HCT116 (cell line): Measurements from ENCODE around the gene MOK. TPM values are rescaled to one million over a fixed set of nuclear protein-coding genes. Genes with fewer than 3 reads are reported as not detected.

Experiments used
- ATAC-seq: fragments of 200-7000 bp; cut with Tn5 transposase; 2 replicates; pipeline ENCODE4 v1.9.1; 2020; ENCODE audit warnings: mild to moderate bottlenecking, moderate library complexity
- BruUV-seq: library from RNA; stranded (reverse); fragments of 400-500 nt; replicated peaks from 2 replicates; lab custom pipeline; 2021; lab: Mats Ljungman, UMichigan
- CTCF ChIA-PET: fragments of 300-600 bp; sonication (Branson Sonifier 250); formaldehyde crosslinking; loops from one replicate; lab custom pipeline; 2021; ENCODE audit warnings: antibody characterized with exemption; lab: Charles Lee
- POLR2A ChIA-PET: fragments of 300-600, 350-600 bp; sonication (Branson Sonifier 250); formaldehyde crosslinking; loops from one replicate; lab custom pipeline; 2021; ENCODE audit warnings: antibody characterized with exemption; lab: Charles Lee
- RAD21 ChIA-PET, 2 experiments: fragments of 300-600 bp; sonication (Branson Sonifier 250); formaldehyde crosslinking; loops; one replicate each; lab custom pipeline; 2023; ENCODE audit warnings: low total read pairs in 2 of 2; ENCODE audit not compliant: uncharacterized antibody in 2 of 2, unreplicated experiment in 2 of 2, low non-redundant PET in 1 of 2; lab: Charles Lee
- DNase-seq: peaks from one replicate; pipeline ENCODE4 v3.0.0-alpha.2; 2010; ENCODE audit warnings: low read depth, low spot score
- H2AFZ ChIP-seq: fragments of 200-600 bp; shearing (Covaris generic), sonication (generic); 2 replicates; pipeline ENCODE4 v1.6.1; 2017; ENCODE audit warnings: low read depth, mixed run types, mixed read lengths, antibody characterized with exemption, low read length; ENCODE audit not compliant: poor library complexity, severe bottlenecking
- H3K27ac ChIP-seq: 2 replicates; pipeline ENCODE4 v1.5.1; 2012; ENCODE audit warnings: low read depth, low read length
- H3K27me3 ChIP-seq: fragments of 200-600 bp; sonication (generic); 2 replicates; pipeline ENCODE4 v1.6.1; 2016; ENCODE audit warnings: mixed run types, low read length, mixed read lengths; ENCODE audit not compliant: insufficient read depth
- H3K36me3 ChIP-seq, 2 experiments: fragments of 200-500 bp in 1 of 2; fragments of 200-600 bp in 1 of 2; sonication (Bioruptor generic) in 1 of 2; sonication (generic) in 1 of 2; 2 replicates each; pipeline versions ENCODE4 v1.5.1 to v1.6.1; 2014 to 2016; ENCODE audit warnings: low read length in 2 of 2, inconsistent platforms in 1 of 2, mixed read lengths in 1 of 2, mixed run types in 1 of 2; ENCODE audit not compliant: insufficient read depth in 2 of 2, control insufficient read depth in 1 of 2
- H3K4me1 ChIP-seq, 2 experiments: fragments of 200-600 bp in 1 of 2; sonication (generic) in 1 of 2; 2 replicates each; pipeline versions ENCODE4 v1.5.1 to v1.6.1; 2012 to 2017; ENCODE audit warnings: low read length in 2 of 2, inconsistent platforms in 1 of 2, mild to moderate bottlenecking in 1 of 2, mixed read lengths in 1 of 2, mixed run types in 1 of 2, moderate library complexity in 1 of 2; ENCODE audit not compliant: insufficient read depth in 2 of 2, control insufficient read depth in 1 of 2
- H3K4me2 ChIP-seq: fragments of 200-600 bp; sonication (generic); 2 replicates; pipeline ENCODE4 v1.6.1; 2017; ENCODE audit warnings: mixed run types, low read length, mixed read lengths
- H3K4me3 ChIP-seq, 2 experiments: fragments of 200-600 bp in 1 of 2; sonication (generic) in 1 of 2; replicated peaks in 1 of 2; 2 replicates each; pipeline ENCODE4 v1.5.1; 2011 to 2016; ENCODE audit warnings: low read length in 2 of 2, control low read depth in 1 of 2, low read depth in 1 of 2, mild to moderate bottlenecking in 1 of 2, mixed read lengths in 1 of 2, mixed run types in 1 of 2
- H3K79me2 ChIP-seq: fragments of 200-600 bp; sonication (generic); 2 replicates; pipeline ENCODE4 v1.6.1; 2017; ENCODE audit warnings: mild to moderate bottlenecking, mixed run types, low read length, moderate library complexity, mixed read lengths; ENCODE audit not compliant: insufficient read depth
- H3K9ac ChIP-seq: fragments of 200-600 bp; sonication (generic); 2 replicates; pipeline ENCODE4 v1.6.1; 2016; ENCODE audit warnings: low read length, mixed read lengths
- H3K9me2 ChIP-seq: fragments of 200-600 bp; sonication (generic), shearing (Covaris generic); 2 replicates; pipeline ENCODE4 v1.6.1; 2017; ENCODE audit warnings: mixed run types, mild to moderate bottlenecking, moderate library complexity; ENCODE audit not compliant: insufficient read depth
- H3K9me3 ChIP-seq, 2 experiments: fragments of 200-500 bp in 1 of 2; fragments of 200-600 bp in 1 of 2; sonication (Bioruptor generic) in 1 of 2; sonication (generic) in 1 of 2; 2 replicates each; pipeline ENCODE4 v1.6.1; 2014 to 2017; ENCODE audit warnings: low read length in 2 of 2, mixed read lengths in 2 of 2, inconsistent platforms in 1 of 2, low read depth in 1 of 2, mild to moderate bottlenecking in 1 of 2, mixed run types in 1 of 2, moderate library complexity in 1 of 2; ENCODE audit not compliant: control insufficient read depth in 1 of 2, insufficient read depth in 1 of 2
- H4K20me1 ChIP-seq: fragments of 200-600 bp; sonication (generic), shearing (Covaris generic); 2 replicates; pipeline ENCODE4 v1.6.1; 2017; ENCODE audit warnings: mixed run types, mild to moderate bottlenecking, moderate library complexity; ENCODE audit not compliant: insufficient read depth
- CBX3 ChIP-seq: IDR thresholded peaks from 2 replicates; pipeline ENCODE4 v1.6.1; 2012; ENCODE audit warnings: low read depth
- CEBPB ChIP-seq: IDR thresholded peaks from 2 replicates; pipeline ENCODE4 v1.6.1; 2012; ENCODE audit warnings: low read depth
- EZH2phosphoT487 ChIP-seq: fragments of 200-600 bp; IDR thresholded peaks from 2 replicates; pipeline ENCODE4 v1.6.1; 2018; ENCODE audit warnings: antibody characterized with exemption, borderline replicate concordance
- POLR2A ChIP-seq: IDR thresholded peaks from 2 replicates; pipeline ENCODE4 v1.7.0; 2011; ENCODE audit warnings: borderline replicate concordance; ENCODE audit not compliant: insufficient read depth, insufficient read length; ENCODE audit errors: extremely low read depth
- TCF7L2 ChIP-seq: IDR thresholded peaks from 2 replicates; pipeline ENCODE4 v1.7.0; 2011; ENCODE audit warnings: borderline replicate concordance, inconsistent platforms; ENCODE audit not compliant: insufficient read depth, insufficient read length; ENCODE audit errors: extremely low read depth
- intact Hi-C: fragments of 100-400 bp; cut with micrococcal nuclease; formaldehyde crosslinking; loops from 2 replicates; pipeline ENCODE4 v1.10.0; 2022
- total RNA-seq: library from RNA; stranded (reverse); gene quantifications from one replicate; pipeline ENCODE4 v1.2.1, GENCODE V29; 2021; ENCODE audit not compliant: unreplicated experiment
- TF ChIP-seq, protein P1 (sequence below): IDR thresholded peaks from 2 replicates; pipeline ENCODE4 v1.6.1; 2012; ENCODE audit warnings: low read depth
- TF ChIP-seq, protein P2 (sequence below), 3 experiments: fragments of 200-600 bp in 1 of 3; sonication (generic) in 1 of 3; IDR thresholded peaks in 2 of 3; conservative IDR thresholded peaks in 1 of 3; 2 replicates each; pipeline ENCODE4 v1.5.1; 2012 to 2017; ENCODE audit warnings: low read depth in 2 of 3, low read length in 2 of 3, antibody characterized with exemption in 1 of 3, borderline replicate concordance in 1 of 3, control low read depth in 1 of 3, mild to moderate bottlenecking in 1 of 3, mixed read lengths in 1 of 3, mixed run types in 1 of 3, moderate library complexity in 1 of 3; ENCODE audit not compliant: insufficient read depth in 1 of 3

The MOK gene
- total RNA-seq, 1 experiment from 2014 or later = 9.4 TPM

DNA sequence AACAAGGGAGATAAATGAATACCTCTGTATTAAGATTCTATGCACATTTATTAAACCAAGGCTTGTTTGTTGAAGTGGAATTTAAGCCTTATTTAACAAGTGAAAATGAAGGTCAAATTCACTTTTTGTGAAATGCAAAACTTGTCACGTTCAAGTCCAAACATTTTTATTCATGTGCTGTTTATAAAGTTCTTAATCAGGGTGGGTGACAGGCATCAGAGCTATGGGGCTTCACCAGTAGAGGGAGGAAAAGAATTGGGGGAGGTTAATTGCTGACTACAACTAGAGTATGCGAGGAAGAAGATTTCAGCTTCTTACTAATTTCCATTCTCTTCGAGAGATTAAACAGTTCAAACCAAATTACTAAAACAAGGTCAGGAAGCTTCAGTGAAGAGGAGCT, 9.7 kb downstream of the MOK start:
- H3K79me2 ChIP-seq = no peaks in the 10 kb centered on the region
- intact Hi-C loops = no loop called here
- BruUV-seq = no TSS peak
- H3K4me2 ChIP-seq = no peak overlapping the region
- ATAC-seq (peak; percentile 69), DNase-seq (no peak)
- ChIA-PET POLR2A (interaction anchor here (1.0 kb wide), 1 partner anchor 9 kb away, joined by 3 read pairs; the partner anchor contains the start of gene MOK), CTCF (interaction anchor here (1.2 kb wide), 1 partner anchor 10 kb away, joined by 3 read pairs; the partner anchor contains the start of gene MOK), RAD21 (no interaction called here)
- no peaks in the 10 kb centered on the region for H3K36me3 ChIP-seq
- TF ChIP-seq POLR2A = no peak
- TF ChIP-seq TCF7L2 = no peak
- TF ChIP-seq, protein P1, sequence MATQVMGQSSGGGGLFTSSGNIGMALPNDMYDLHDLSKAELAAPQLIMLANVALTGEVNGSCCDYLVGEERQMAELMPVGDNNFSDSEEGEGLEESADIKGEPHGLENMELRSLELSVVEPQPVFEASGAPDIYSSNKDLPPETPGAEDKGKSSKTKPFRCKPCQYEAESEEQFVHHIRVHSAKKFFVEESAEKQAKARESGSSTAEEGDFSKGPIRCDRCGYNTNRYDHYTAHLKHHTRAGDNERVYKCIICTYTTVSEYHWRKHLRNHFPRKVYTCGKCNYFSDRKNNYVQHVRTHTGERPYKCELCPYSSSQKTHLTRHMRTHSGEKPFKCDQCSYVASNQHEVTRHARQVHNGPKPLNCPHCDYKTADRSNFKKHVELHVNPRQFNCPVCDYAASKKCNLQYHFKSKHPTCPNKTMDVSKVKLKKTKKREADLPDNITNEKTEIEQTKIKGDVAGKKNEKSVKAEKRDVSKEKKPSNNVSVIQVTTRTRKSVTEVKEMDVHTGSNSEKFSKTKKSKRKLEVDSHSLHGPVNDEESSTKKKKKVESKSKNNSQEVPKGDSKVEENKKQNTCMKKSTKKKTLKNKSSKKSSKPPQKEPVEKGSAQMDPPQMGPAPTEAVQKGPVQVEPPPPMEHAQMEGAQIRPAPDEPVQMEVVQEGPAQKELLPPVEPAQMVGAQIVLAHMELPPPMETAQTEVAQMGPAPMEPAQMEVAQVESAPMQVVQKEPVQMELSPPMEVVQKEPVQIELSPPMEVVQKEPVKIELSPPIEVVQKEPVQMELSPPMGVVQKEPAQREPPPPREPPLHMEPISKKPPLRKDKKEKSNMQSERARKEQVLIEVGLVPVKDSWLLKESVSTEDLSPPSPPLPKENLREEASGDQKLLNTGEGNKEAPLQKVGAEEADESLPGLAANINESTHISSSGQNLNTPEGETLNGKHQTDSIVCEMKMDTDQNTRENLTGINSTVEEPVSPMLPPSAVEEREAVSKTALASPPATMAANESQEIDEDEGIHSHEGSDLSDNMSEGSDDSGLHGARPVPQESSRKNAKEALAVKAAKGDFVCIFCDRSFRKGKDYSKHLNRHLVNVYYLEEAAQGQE = no peak
- no peak for TF ChIP-seq CEBPB
- no peak for TF ChIP-seq CBX3
- TF ChIP-seq, protein P2, sequence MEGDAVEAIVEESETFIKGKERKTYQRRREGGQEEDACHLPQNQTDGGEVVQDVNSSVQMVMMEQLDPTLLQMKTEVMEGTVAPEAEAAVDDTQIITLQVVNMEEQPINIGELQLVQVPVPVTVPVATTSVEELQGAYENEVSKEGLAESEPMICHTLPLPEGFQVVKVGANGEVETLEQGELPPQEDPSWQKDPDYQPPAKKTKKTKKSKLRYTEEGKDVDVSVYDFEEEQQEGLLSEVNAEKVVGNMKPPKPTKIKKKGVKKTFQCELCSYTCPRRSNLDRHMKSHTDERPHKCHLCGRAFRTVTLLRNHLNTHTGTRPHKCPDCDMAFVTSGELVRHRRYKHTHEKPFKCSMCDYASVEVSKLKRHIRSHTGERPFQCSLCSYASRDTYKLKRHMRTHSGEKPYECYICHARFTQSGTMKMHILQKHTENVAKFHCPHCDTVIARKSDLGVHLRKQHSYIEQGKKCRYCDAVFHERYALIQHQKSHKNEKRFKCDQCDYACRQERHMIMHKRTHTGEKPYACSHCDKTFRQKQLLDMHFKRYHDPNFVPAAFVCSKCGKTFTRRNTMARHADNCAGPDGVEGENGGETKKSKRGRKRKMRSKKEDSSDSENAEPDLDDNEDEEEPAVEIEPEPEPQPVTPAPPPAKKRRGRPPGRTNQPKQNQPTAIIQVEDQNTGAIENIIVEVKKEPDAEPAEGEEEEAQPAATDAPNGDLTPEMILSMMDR (IDR thresholded peaks at IDR 0.05 in 2 of 3, conservative IDR thresholded peaks at IDR 0.05 in 1 of 3; ENCODE audit: borderline replicate concordance in 1 of 3, insufficient read depth in 1 of 3, low read depth in 2 of 3, low read length in 2 of 3) = peak in 2 of 3 experiments; percentile 47 to 51; a peak in 4 of 6 replicates
- no peak for TF ChIP-seq EZH2phosphoT487
- no peaks in the 10 kb centered on the region for H3K9me2 ChIP-seq
- H2AFZ ChIP-seq = no peak overlapping the region
- H3K4me3 ChIP-seq = no peak overlapping the region
- H3K4me1 ChIP-seq = peaks cover 14 to 34% of the 10 kb centered on the region in 2 experiments
- no peak overlapping the region for H3K9ac ChIP-seq
- H3K27ac ChIP-seq = no peak overlapping the region
- H3K9me3 ChIP-seq = no peaks in the 10 kb centered on the region
- H4K20me1 ChIP-seq = no peaks in the 10 kb centered on the region
- H3K27me3 ChIP-seq = no peaks in the 10 kb centered on the region
